Lung (tissue), 12 donors: Measurements from ENCODE around the gene GNB5. TPM values are rescaled to one million over a fixed set of nuclear protein-coding genes. Genes with fewer than 3 reads are reported as not detected.

Source experiments
- ATAC-seq: fragments of 200-7000 bp; cut with Tn5 transposase; one replicate; pipeline ENCODE4 v1.9.1; 2020; ENCODE audit warnings: moderate number of reproducible peaks; ENCODE audit not compliant: insufficient read depth, low FRiP score
- DNase-seq, 3 donors: peaks; one replicate each; pipeline ENCODE4 v3.0.0-alpha.2; 2013 to 2017
- H3K27ac ChIP-seq, 2 donors: one replicate each; pipeline ENCODE4 v1.5.1; 2013; ENCODE audit warnings: mild to moderate bottlenecking in 2 of 2, moderate library complexity in 2 of 2, control low read depth in 1 of 2, inconsistent platforms in 1 of 2, low read depth in 1 of 2, low read length in 1 of 2
- H3K27me3 ChIP-seq, 3 donors: one replicate each; pipeline ENCODE4 v1.5.1; 2013; ENCODE audit warnings: low read length in 2 of 3; ENCODE audit not compliant: control insufficient read depth in 3 of 3, insufficient read depth in 3 of 3
- H3K36me3 ChIP-seq, 4 donors: one replicate each; pipeline ENCODE4 v1.5.1; 2013; ENCODE audit warnings: low read length in 4 of 4, mild to moderate bottlenecking in 1 of 4, moderate library complexity in 1 of 4; ENCODE audit not compliant: control insufficient read depth in 4 of 4, insufficient read depth in 4 of 4
- H3K4me1 ChIP-seq, 5 donors: one replicate each; pipeline ENCODE4 v1.5.1; 2013; ENCODE audit warnings: low read length in 5 of 5, mild to moderate bottlenecking in 2 of 5, moderate library complexity in 1 of 5; ENCODE audit not compliant: control insufficient read depth in 5 of 5, insufficient read depth in 5 of 5
- H3K4me3 ChIP-seq: one replicate; pipeline ENCODE4 v1.5.1; 2013; ENCODE audit warnings: mild to moderate bottlenecking, control low read depth, moderate library complexity
- H3K9ac ChIP-seq, 2 donors: one replicate each; pipeline ENCODE4 v1.5.1; 2013; ENCODE audit warnings: low read length in 2 of 2, control low read depth in 1 of 2; ENCODE audit not compliant: insufficient read depth in 1 of 2
- H3K9me3 ChIP-seq, 4 donors: one replicate each; pipeline ENCODE4 v1.5.1; 2013; ENCODE audit warnings: low read length in 3 of 4, mild to moderate bottlenecking in 1 of 4, moderate library complexity in 1 of 4; ENCODE audit not compliant: control insufficient read depth in 4 of 4, insufficient read depth in 3 of 4
- WGBS, 2 donors: extraction: QIAGEN DNeasy Blood & Tissue Kit; methylation state at CpG; one replicate each; pipeline ENCODE4 v1.1.7; 2013; 5-methylcytosine and 5-hydroxymethylcytosine counted together
- polyA plus RNA-seq, 2 donors: library from polyadenylated mRNA; stranded (reverse); fragments of 200-250 nt; gene quantifications; one replicate each; pipeline ENCODE4 v1.2.1, GENCODE V29; 2013
- total RNA-seq, 2 donors: library from RNA; depleted of rRNA in 1 of 2; stranded (reverse); fragments of >200 nt in 1 of 2; gene quantifications; one replicate each; pipeline ENCODE4 v1.2.1, GENCODE V29; 2014 to 2021
- TF ChIP-seq, protein P1 (sequence below): IDR thresholded peaks from 2 replicates; pipeline ENCODE4 v1.5.1; 2012; ENCODE audit warnings: mild to moderate bottlenecking; ENCODE audit errors: control extremely low read depth, extremely low read depth
- donor health status: control.
- donor health status: control.
- donor health status: Bipolar disorder and iron deficiency.
- donor health status: healthy.
- donor health status: DM: yes; HTN: yes; CAD: no.

GNB5 gene
- total and polyA plus RNA-seq, 4 donors, result 8.0 to 21.5 (median 11.2) TPM

DNA sequence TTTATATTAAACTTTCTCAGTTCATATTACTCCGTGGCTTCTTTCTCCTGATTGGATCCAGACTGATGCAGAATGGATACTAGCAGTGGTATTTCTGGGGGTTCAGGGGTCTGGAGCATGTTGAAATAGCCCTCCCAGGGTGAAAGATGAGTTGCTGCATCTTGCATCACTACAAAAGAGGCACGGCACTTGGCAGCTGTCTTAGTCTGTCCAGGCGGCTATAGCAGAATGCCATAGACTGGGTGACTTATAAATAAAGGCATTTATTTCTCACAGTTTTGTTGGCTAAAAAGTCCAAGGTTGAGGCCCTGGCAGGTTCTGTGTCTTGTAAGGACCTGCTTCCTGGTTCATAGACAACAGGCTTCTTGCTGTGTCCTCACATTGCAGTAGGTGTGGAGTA is 78.0 kb downstream of the GNB5 start:
- ATAC-seq, result no peak
- no peak overlapping the region for H3K27ac ChIP-seq
- no peak overlapping the region for H3K9ac ChIP-seq
- peaks cover 0 to 3% (median 0%) of the 10 kb centered on the region in 4 donors for H3K9me3 ChIP-seq
- 60 to 80% methylated on average over 3 of the region's 3 CpGs for WGBS, 2 donors
- peaks cover 0 to 17% (median 4%) of the 10 kb centered on the region in 5 donors for H3K4me1 ChIP-seq
- no peaks in the 10 kb centered on the region for H3K36me3 ChIP-seq
- peak in 2 of 3 donors; percentile 32 to 33 for DNase-seq
- peaks cover 0 to 28% (median 18%) of the 10 kb centered on the region in 3 donors for H3K27me3 ChIP-seq
- TF ChIP-seq, protein P1, sequence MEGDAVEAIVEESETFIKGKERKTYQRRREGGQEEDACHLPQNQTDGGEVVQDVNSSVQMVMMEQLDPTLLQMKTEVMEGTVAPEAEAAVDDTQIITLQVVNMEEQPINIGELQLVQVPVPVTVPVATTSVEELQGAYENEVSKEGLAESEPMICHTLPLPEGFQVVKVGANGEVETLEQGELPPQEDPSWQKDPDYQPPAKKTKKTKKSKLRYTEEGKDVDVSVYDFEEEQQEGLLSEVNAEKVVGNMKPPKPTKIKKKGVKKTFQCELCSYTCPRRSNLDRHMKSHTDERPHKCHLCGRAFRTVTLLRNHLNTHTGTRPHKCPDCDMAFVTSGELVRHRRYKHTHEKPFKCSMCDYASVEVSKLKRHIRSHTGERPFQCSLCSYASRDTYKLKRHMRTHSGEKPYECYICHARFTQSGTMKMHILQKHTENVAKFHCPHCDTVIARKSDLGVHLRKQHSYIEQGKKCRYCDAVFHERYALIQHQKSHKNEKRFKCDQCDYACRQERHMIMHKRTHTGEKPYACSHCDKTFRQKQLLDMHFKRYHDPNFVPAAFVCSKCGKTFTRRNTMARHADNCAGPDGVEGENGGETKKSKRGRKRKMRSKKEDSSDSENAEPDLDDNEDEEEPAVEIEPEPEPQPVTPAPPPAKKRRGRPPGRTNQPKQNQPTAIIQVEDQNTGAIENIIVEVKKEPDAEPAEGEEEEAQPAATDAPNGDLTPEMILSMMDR, result no peak
- no peak overlapping the region for H3K4me3 ChIP-seq

DNA sequence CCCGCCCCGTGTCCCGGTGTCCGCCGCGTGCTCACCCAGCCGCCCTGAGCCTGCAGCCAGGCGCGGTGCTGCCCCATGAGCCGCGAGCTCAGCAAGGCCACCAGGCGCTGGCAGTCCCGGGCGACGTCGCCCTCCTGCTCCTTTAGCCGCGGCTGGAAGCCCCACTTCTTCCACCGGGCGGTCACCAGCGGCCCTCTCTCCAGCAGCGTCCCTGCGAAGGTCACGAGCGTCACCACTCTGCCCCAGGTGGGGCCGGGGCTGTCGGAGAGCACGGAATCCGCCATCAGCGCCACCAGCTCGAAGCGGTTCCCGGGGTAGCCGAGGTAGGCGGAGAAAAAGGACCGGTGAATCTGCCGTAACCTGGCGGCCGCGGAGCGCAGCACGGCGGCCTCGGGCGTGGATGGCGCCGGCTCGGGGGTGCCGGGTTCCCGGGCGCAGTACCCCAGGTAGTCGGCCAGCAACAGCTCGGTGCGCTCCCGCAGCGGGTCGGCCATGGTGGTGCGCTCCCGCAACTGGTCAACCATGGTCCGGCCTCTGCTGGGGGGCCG is 78.9 kb downstream of the GNB5 start:
- TF ChIP-seq, protein P1, result no peak
- 2 to 3% methylated on average over 56 to 61 of the region's 61 CpGs for WGBS, 2 donors
- no peak overlapping the region for H3K27ac ChIP-seq

DNA sequence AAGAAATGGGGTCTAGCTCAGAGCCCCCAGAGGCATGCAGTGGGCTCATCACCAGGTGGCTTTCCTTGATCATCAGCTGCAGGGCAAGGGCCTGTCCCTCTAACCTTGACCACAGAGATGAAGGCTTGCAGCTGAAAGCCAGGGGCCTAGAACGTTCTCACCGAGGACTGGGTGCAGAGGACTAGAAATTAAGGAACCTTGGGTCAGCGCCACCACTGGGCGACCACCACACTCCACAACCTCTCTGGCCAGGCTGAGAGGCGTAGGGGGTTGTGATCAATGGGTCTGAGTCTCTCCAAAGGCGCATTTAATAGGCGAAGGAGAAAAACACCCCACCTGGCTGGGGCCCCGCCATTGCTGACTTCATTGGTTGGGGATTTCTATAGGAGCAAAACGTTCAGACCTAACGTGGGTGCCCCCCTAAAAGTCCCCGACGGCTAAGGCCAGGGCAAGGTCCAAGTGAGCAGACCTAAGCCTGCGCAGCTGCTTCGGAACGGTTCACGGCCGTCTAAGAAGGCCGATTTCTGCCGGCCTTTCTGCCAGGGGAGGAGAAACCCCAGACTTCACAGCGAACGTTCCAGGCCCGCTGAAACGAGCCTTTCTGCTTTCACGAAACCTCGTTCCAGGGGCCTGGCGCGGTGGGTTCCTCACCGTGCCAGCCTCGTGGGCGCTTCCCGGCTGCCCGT is 79.5 kb downstream of the GNB5 start:
- H3K9ac ChIP-seq, result no peak overlapping the region
- H3K27me3 ChIP-seq, result peaks cover 0 to 28% (median 18%) of the 10 kb centered on the region in 3 donors
- H3K4me3 ChIP-seq, result no peak overlapping the region
- TF ChIP-seq, protein P1, result no peak
- H3K36me3 ChIP-seq, result no peaks in the 10 kb centered on the region
- no peak overlapping the region for H3K27ac ChIP-seq
- H3K4me1 ChIP-seq, result peaks cover 0 to 17% (median 4%) of the 10 kb centered on the region in 5 donors
- H3K9me3 ChIP-seq, result peaks cover 0 to 3% (median 0%) of the 10 kb centered on the region in 4 donors
- ATAC-seq (no peak), DNase-seq (no peak)
- 49 to 54% methylated on average over 32 of the region's 32 CpGs for WGBS, 2 donors

More for the DNA sequence above, 78.9 kb downstream of the GNB5 start:
- DNase-seq (peak; percentile 24 to 30 (median 28)), ATAC-seq (peak; percentile 56)
- Histone ChIP-seq H3K9ac (no peak overlapping the region), H3K4me3 (peak overlapping the region; percentile 17), H3K4me1 (peaks cover 0 to 17% (median 4%) of the 10 kb centered on the region in 5 donors), H3K36me3 (no peaks in the 10 kb centered on the region), H3K9me3 (peaks cover 0 to 3% (median 0%) of the 10 kb centered on the region in 4 donors), H3K27me3 (peaks cover 0 to 28% (median 18%) of the 10 kb centered on the region in 3 donors)
